Tibial artery (tissue), 4 donors: ENCODE data around the gene NRXN2.

Experiments
- DNase-seq, 2 donors: peaks; one replicate each; pipeline ENCODE4 v3.0.0-alpha.2; 2019
- H3K27ac ChIP-seq, 2 donors: fragments of 200-600 bp; sonication (generic) in 1 of 2; 1 replicate in 1 of 2; 2 replicates in 1 of 2; pipeline ENCODE4 v1.5.1; 2018 to 2019; ENCODE audit warnings: mild to moderate bottlenecking in 1 of 2
- H3K27me3 ChIP-seq, 2 donors: fragments of 200-600 bp; sonication (generic) in 1 of 2; one replicate each; pipeline versions ENCODE4 v1.5.1 to v1.6.0; 2016 to 2019
- H3K36me3 ChIP-seq, 3 donors: fragments of 200-600 bp; sonication (generic) in 2 of 3; one replicate each; pipeline ENCODE4 v1.5.1; 2016 to 2019; ENCODE audit warnings: mild to moderate bottlenecking in 2 of 3
- H3K4me1 ChIP-seq, 4 donors: fragments of 200-600 bp; sonication (generic) in 2 of 4; 1 replicate in 3 of 4; 2 replicates in 1 of 4; pipeline ENCODE4 v1.5.1; 2016 to 2019
- H3K4me3 ChIP-seq, 2 donors: fragments of 200-600 bp; sonication (generic) in 1 of 2; 1 replicate in 1 of 2; 2 replicates in 1 of 2; pipeline ENCODE4 v1.5.1; 2018 to 2019; ENCODE audit warnings: mild to moderate bottlenecking in 2 of 2
- H3K9me3 ChIP-seq, 3 donors: fragments of 200-600 bp; sonication (generic) in 1 of 3; one replicate each; pipeline ENCODE4 v1.5.1; 2016 to 2019
- intact Hi-C: fragments of 100-400 bp; cut with DNase I; formaldehyde crosslinking; loops from one replicate; pipeline ENCODE4 v1.15.0; 2023; ENCODE audit warnings: low total_unique reads
- TF ChIP-seq, protein P1 (sequence below), 2 experiments: fragments of 200-600 bp in 1 of 2; fragments of 450-650 bp in 1 of 2; IDR thresholded peaks; one replicate each; pipeline ENCODE4 v1.5.1; 2017 to 2019; ENCODE audit warnings: antibody characterized with exemption in 2 of 2, mild to moderate bottlenecking in 1 of 2, moderate library complexity in 1 of 2

NRXN2 gene

DNA sequence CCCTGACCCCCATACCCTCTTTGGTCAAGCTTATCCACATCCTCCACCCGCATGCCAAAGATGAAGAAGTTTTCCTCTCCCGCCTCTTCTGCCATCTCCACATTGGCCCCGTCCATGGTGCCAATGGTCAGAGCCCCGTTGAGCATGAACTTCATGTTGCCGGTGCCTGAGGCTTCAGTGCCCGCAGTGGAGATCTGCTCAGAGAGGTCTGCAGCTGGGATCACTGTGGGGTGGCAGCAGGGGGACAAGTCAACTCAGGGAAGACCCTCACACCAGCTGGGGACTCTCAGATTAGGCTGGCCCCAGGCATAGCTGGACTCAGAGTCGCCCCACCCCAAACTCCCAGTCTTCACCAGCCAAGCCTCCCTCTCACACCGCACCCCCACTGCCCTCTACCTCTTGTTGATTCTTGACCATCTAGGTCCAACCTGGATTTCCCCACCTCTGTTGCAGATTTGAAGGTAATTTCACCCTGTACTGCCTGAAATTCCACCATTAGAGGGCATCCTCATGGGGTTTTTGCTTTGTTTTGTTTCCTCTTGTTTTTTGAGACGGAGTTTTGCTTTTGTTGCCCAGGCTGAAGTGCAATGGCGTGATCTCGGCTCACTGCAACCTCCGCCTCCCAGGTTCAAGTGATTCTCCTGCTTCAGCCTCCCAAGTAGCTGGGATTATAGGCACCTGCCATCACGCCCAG lies 27.5 kb upstream of the NRXN2 start:
- peak in 1 of 2 donors; percentile 17 for DNase-seq

DNA sequence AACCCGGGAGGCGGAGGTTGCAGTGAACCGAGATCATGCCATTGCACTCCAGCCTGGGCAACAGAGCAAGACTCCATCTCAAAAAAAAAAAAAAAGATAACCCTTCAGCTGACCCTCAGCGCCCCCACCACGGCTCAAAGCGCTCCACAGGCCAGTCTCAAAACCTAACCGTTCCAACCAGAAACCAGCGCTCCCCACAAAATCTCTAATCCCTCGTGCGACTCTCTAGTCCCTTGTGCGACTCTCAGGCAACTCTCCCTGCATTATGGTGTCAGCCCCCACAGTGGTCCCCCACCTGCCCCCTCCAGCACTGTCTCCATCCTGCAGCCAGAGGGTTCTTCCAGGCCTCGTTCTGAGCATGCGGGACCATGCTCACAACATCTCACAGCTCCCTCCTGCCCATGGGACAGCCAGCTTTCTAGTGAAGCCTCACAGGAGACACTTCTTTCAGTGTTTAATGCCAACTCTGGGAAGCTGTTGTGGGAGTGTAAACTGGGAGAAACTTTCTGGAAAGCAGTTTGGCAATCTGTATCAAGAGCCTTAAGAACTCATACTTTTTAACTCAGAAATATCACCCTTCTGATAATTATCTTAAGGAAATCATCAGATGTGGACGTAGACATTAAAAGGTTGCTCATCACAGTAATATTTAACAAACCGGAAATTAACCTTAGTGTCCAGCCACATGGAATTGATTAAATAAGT lies 25.1 kb upstream of the NRXN2 start:
- intact Hi-C loops, result no loop called here
- Histone ChIP-seq H3K27ac (peak overlapping the region in 1 of 2 donors; percentile 97), H3K27me3 (no peaks in the 10 kb centered on the region), H3K4me1 (peaks cover 0 to 32% (median 20%) of the 10 kb centered on the region in 4 donors), H3K4me3 (no peak overlapping the region), H3K36me3 (peaks cover 17 to 33% (median 27%) of the 10 kb centered on the region in 3 donors), H3K9me3 (no peaks in the 10 kb centered on the region)
- no peak for DNase-seq
- TF ChIP-seq, protein P1, sequence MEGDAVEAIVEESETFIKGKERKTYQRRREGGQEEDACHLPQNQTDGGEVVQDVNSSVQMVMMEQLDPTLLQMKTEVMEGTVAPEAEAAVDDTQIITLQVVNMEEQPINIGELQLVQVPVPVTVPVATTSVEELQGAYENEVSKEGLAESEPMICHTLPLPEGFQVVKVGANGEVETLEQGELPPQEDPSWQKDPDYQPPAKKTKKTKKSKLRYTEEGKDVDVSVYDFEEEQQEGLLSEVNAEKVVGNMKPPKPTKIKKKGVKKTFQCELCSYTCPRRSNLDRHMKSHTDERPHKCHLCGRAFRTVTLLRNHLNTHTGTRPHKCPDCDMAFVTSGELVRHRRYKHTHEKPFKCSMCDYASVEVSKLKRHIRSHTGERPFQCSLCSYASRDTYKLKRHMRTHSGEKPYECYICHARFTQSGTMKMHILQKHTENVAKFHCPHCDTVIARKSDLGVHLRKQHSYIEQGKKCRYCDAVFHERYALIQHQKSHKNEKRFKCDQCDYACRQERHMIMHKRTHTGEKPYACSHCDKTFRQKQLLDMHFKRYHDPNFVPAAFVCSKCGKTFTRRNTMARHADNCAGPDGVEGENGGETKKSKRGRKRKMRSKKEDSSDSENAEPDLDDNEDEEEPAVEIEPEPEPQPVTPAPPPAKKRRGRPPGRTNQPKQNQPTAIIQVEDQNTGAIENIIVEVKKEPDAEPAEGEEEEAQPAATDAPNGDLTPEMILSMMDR (IDR thresholded peaks at IDR 0.05), result no peak

More for the DNA sequence above, 27.5 kb upstream of the NRXN2 start:
- peaks cover 18 to 57% (median 27%) of the 10 kb centered on the region in 3 donors for H3K36me3 ChIP-seq
- TF ChIP-seq, protein P1 (IDR thresholded peaks at IDR 0.05), result no peak
- H3K27me3 ChIP-seq, result no peaks in the 10 kb centered on the region
- H3K4me1 ChIP-seq, result peaks cover 0 to 10% (median 7%) of the 10 kb centered on the region in 4 donors
- H3K9me3 ChIP-seq, result no peaks in the 10 kb centered on the region
- no peak overlapping the region for H3K4me3 ChIP-seq
- intact Hi-C loops, result no loop called here
- no peak overlapping the region for H3K27ac ChIP-seq

DNA sequence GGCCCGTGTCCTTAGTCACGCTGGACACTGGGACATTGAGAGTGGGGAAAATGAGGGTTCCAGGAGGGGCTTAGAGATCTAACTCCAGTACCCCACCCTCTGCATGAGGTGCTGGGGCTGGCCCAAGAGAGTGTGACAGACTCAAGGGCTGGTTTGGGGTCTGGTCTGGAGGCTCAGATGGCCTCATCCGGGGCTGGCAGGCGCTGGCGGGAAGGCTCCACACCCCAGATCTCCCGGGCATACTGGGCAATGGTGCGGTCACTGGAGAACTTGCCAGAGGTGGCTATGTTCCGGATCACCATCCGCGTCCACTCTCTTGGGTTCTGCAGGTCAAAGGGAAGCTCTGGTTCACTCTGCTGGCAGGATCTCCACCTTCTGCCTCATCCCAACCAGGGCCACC lies 23.5 kb upstream of the NRXN2 start:
- peaks cover 0 to 48% (median 30%) of the 10 kb centered on the region in 4 donors for H3K4me1 ChIP-seq
- H3K9me3 ChIP-seq, result no peaks in the 10 kb centered on the region
- no peaks in the 10 kb centered on the region for H3K27me3 ChIP-seq
- H3K27ac ChIP-seq, result peak overlapping the region; percentile 92 to 97
- peaks cover 10 to 17% (median 12%) of the 10 kb centered on the region in 3 donors for H3K36me3 ChIP-seq
- H3K4me3 ChIP-seq, result peak overlapping the region; percentile 79 to 87
- TF ChIP-seq, protein P1 (IDR thresholded peaks at IDR 0.05), result no peak
- intact Hi-C loops, result no loop called here
- no peak for DNase-seq

- TF ChIP-seq, protein P1 (IDR thresholded peaks at IDR 0.05), result no peak
- Histone ChIP-seq H3K27me3 (no peaks in the 10 kb centered on the region), H3K36me3 (peaks cover 5 to 10% (median 8%) of the 10 kb centered on the region in 3 donors), H3K4me3 (peak overlapping the region; percentile 79 to 87), H3K9me3 (no peaks in the 10 kb centered on the region), H3K27ac (peak overlapping the region; percentile 92 to 97), H3K4me1 (peaks cover 0 to 53% (median 36%) of the 10 kb centered on the region in 4 donors)
- intact Hi-C loops, result no loop called here
- DNase-seq, result peak; percentile 91 to 98
Observed at GRCh38 chr11:64745521-64746328, 22.7 kb upstream of the NRXN2 start.

DNA sequence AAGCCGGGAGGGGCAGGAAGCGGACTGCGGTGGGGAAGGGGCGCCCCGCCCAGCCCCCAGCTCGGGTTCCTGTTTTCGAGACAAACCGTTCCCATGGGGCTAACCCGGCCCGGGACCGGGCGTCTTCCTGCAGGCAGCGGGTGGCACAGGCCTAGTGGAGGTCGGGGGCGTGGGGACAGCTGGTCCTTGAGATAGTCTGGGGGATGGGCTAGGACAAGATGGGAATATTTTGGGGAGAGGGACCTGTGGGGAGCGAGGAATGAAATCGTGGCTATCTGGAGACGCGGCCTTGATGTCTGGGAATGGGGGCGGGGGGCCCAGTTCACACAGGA lies 22.2 kb upstream of the NRXN2 start:
- Histone ChIP-seq H3K9me3 (no peaks in the 10 kb centered on the region), H3K27me3 (no peaks in the 10 kb centered on the region), H3K4me1 (peaks cover 0 to 53% (median 36%) of the 10 kb centered on the region in 4 donors), H3K4me3 (peak overlapping the region; percentile 79 to 87), H3K36me3 (peaks cover 2 to 8% (median 5%) of the 10 kb centered on the region in 3 donors), H3K27ac (peak overlapping the region; percentile 92 to 97)
- TF ChIP-seq, protein P1 (IDR thresholded peaks at IDR 0.05), result no peak
- peak; percentile 81 to 88 for DNase-seq
- intact Hi-C loops, result no loop called here
